ENCODE results near the gene ZNF780B. TPM values are rescaled to one million over a fixed set of nuclear protein-coding genes. Genes with fewer than 3 reads are reported as not detected.

Gene ZNF780B
- total RNA-seq, 4 donors from 2014 or later, result 4.5 to 87.8 (median 25.5) TPM

GRCh38 chr19:39993605-39994004, 62.4 kb downstream of the ZNF780B start:
- Histone ChIP-seq H3K9me3 (no peaks in the 10 kb centered on the region), H3K27me3 (no peaks in the 10 kb centered on the region), H3K4me3 (no peak overlapping the region), H3K27ac (no peak overlapping the region), H3K36me3 (no peaks in the 10 kb centered on the region), H3K4me1 (peaks cover 10 to 16% (median 12%) of the 10 kb centered on the region in 4 donors)
- in situ Hi-C loops (cut with MboI; ENCODE audit: low pct_ligation_motif_present in 1 of 4, low pct_unique_long_range_greater_than_20kb in 1 of 4, low sequenced_read_pairs in 3 of 4), result no loop called here
- intact Hi-C loops (cut with DNase I; ENCODE audit: low total_unique reads), result loop anchor here (10.0 kb wide), 1 partner anchor 751 kb away; no protein-coding TSS in a partner anchor
- TF ChIP-seq POLR2A (IDR thresholded peaks at IDR 0.05), result no peak
- no peak for TF ChIP-seq EP300 (IDR thresholded peaks at IDR 0.05; ENCODE audit: low read depth)
- TF ChIP-seq, protein P1, sequence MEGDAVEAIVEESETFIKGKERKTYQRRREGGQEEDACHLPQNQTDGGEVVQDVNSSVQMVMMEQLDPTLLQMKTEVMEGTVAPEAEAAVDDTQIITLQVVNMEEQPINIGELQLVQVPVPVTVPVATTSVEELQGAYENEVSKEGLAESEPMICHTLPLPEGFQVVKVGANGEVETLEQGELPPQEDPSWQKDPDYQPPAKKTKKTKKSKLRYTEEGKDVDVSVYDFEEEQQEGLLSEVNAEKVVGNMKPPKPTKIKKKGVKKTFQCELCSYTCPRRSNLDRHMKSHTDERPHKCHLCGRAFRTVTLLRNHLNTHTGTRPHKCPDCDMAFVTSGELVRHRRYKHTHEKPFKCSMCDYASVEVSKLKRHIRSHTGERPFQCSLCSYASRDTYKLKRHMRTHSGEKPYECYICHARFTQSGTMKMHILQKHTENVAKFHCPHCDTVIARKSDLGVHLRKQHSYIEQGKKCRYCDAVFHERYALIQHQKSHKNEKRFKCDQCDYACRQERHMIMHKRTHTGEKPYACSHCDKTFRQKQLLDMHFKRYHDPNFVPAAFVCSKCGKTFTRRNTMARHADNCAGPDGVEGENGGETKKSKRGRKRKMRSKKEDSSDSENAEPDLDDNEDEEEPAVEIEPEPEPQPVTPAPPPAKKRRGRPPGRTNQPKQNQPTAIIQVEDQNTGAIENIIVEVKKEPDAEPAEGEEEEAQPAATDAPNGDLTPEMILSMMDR (IDR thresholded peaks at IDR 0.05), result no peak
- no peak for TF ChIP-seq POLR2AphosphoS5 (IDR thresholded peaks at IDR 0.05)
- WGBS, 2 donors (ENCODE audit: low coverage in 1 of 2), result 100% methylated on average over 1 of the region's 1 CpG; no CpG with 5 or more reads in 1 of the 2 donors
- DNase-seq, result no peak

- in situ Hi-C loops (cut with MboI; ENCODE audit: low pct_ligation_motif_present in 1 of 4, low pct_unique_long_range_greater_than_20kb in 1 of 4, low sequenced_read_pairs in 3 of 4), result no loop called here
- Histone ChIP-seq H3K4me1 (no peaks in the 10 kb centered on the region), H3K36me3 (peaks cover 0 to 10% (median 4%) of the 10 kb centered on the region in 4 donors), H3K27ac (no peak overlapping the region), H3K9me3 (peaks cover 21 to 27% of the 10 kb centered on the region in 2 donors), H3K27me3 (no peaks in the 10 kb centered on the region), H3K4me3 (no peak overlapping the region)
- no peak for DNase-seq
- TF ChIP-seq, protein P1 (IDR thresholded peaks at IDR 0.05), result no peak
- TF ChIP-seq POLR2A (IDR thresholded peaks at IDR 0.05) (no peak), EP300 (IDR thresholded peaks at IDR 0.05; ENCODE audit: low read depth) (no peak), POLR2AphosphoS5 (IDR thresholded peaks at IDR 0.05) (no peak)
- intact Hi-C loops (cut with DNase I; ENCODE audit: low total_unique reads), result no loop called here
- WGBS, 2 donors (ENCODE audit: low coverage in 1 of 2), result 100% methylated on average over 1 of the region's 1 CpG; no CpG with 5 or more reads in 1 of the 2 donors
Observed at GRCh38 chr19:39987596-39987995, 68.4 kb downstream of the ZNF780B start.

DNA sequence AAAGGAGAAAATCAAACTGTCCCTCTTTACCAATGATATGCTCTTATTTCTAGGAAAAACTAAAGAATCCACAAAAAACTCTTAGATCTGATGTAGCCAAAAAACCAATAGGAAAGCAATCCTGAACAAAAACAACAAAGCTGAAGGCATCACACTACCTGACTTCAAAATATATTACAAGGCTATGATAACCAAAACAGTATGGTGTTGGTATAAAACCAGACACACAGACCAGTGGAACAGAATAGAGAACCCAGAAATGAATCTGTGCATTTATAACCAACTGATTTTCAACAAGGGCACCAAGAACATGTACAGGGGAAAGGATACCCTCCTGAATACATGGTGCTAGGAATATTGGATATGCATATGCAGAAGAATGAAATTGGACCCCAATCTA, 68.9 kb downstream of the ZNF780B start:
- Histone ChIP-seq H3K9me3 (peaks cover 21 to 27% of the 10 kb centered on the region in 2 donors), H3K27ac (no peak overlapping the region), H3K4me1 (no peaks in the 10 kb centered on the region), H3K4me3 (no peak overlapping the region), H3K27me3 (no peaks in the 10 kb centered on the region), H3K36me3 (peaks cover 0 to 14% (median 5%) of the 10 kb centered on the region in 4 donors)
- in situ Hi-C loops (cut with MboI; ENCODE audit: low pct_ligation_motif_present in 1 of 4, low pct_unique_long_range_greater_than_20kb in 1 of 4, low sequenced_read_pairs in 3 of 4) (no loop called here), intact Hi-C loops (cut with DNase I; ENCODE audit: low total_unique reads) (no loop called here)
- DNase-seq, result no peak
- no peak for TF ChIP-seq POLR2A (IDR thresholded peaks at IDR 0.05)
- TF ChIP-seq EP300 (IDR thresholded peaks at IDR 0.05; ENCODE audit: low read depth), result no peak
- TF ChIP-seq, protein P1 (IDR thresholded peaks at IDR 0.05), result no peak
- TF ChIP-seq POLR2AphosphoS5 (IDR thresholded peaks at IDR 0.05), result no peak

- Histone ChIP-seq H3K27me3 (no peaks in the 10 kb centered on the region), H3K27ac (no peak overlapping the region), H3K4me1 (no peaks in the 10 kb centered on the region), H3K9me3 (peaks cover 21 to 27% of the 10 kb centered on the region in 2 donors), H3K4me3 (no peak overlapping the region), H3K36me3 (peaks cover 0 to 17% (median 5%) of the 10 kb centered on the region in 4 donors)
- intact Hi-C loops (cut with DNase I; ENCODE audit: low total_unique reads) (no loop called here), in situ Hi-C loops (cut with MboI; ENCODE audit: low pct_ligation_motif_present in 1 of 4, low pct_unique_long_range_greater_than_20kb in 1 of 4, low sequenced_read_pairs in 3 of 4) (no loop called here)
- no peak for DNase-seq
- TF ChIP-seq POLR2A (IDR thresholded peaks at IDR 0.05), result no peak
- no peak for TF ChIP-seq POLR2AphosphoS5 (IDR thresholded peaks at IDR 0.05)
- TF ChIP-seq, protein P1 (IDR thresholded peaks at IDR 0.05), result no peak
- TF ChIP-seq EP300 (IDR thresholded peaks at IDR 0.05; ENCODE audit: low read depth), result no peak
Observed at GRCh38 chr19:39986643-39987042, 69.4 kb downstream of the ZNF780B start.

All from transverse colon (tissue), 4 donors.